Hippocampal formation (tissue), 2 donors: ENCODE results near the gene URM1.
A peak's percentile ranks its signal among the peaks of the same experiment; 100 is the strongest.

ENCODE experiments used
- DNase-seq, 2 donors: peaks; one replicate each; lab custom pipeline; 2025; lab: John Stamatoyannopoulos, UW

The URM1 gene

GRCh38 chr9:128428644-128429512, 57.7 kb downstream of the URM1 start:
- DNase-seq, result no peak

GRCh38 chr9:128429513-128430086, 58.4 kb downstream of the URM1 start:
- no peak for DNase-seq

- no peak for DNase-seq
Observed at GRCh38 chr9:128431207-128431606, 60.0 kb downstream of the URM1 start.

- DNase-seq, result no peak
Observed at GRCh38 chr9:128434340-128434739, 63.2 kb downstream of the URM1 start.

DNA sequence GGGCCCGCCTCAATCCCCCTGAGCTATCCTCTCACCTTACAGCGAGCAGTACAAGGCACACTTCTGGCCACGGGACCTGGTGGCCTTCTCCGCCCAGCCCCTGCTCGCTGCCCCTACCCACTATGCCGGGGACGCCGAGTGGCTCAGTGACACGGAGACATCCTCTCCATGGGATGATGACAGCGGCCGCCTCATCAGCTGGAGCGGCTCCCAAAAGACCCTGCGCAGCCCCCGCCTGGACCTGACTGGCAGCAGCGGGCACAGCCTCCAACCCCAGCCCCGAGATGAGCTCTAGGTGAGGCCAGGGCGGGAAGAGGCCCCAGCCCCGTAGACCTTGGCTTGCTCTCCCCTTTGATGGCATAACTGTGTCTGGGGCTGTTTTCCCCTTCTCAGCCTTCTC, 64.4 kb downstream of the URM1 start:
- DNase-seq, result no peak

DNA sequence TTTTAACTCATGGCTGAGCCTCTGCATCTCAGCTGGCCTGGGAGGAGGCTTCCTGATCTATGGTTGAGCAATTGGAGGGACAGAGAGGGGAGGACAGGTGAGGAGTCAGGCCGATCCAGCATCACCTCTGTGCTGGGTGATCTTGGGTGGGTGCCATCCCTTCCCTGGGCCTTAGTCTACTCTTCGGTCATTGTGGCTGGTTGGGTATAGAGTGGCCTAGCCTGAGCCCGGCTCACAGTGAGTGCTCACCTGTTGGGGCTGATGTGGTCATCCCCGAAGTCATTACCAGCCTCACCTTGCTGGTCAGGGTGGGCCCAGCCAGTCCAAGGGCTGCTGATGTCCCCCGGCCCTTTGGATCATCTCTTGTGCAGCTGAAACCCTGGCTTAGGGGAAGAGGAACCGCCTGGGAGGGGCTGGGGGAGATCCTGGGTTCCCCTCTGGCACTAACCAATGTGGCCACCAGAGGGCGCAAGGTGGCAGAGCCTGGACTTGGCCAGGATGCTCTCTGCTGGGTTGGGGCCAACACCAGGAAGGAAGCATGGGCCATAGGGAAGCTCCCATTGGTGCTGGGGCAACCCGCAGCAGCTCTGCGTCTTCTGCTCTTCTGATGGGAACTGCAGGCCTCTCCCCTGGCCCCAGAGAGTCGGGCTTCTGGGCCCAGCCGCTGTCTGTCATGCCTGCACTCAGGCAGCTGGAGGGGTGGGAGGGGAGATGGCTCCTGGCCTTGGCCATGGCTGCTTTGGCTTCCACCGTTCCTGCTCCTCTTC, 67.4 kb downstream of the URM1 start:
- peak; percentile 11 to 73 for DNase-seq

DNA sequence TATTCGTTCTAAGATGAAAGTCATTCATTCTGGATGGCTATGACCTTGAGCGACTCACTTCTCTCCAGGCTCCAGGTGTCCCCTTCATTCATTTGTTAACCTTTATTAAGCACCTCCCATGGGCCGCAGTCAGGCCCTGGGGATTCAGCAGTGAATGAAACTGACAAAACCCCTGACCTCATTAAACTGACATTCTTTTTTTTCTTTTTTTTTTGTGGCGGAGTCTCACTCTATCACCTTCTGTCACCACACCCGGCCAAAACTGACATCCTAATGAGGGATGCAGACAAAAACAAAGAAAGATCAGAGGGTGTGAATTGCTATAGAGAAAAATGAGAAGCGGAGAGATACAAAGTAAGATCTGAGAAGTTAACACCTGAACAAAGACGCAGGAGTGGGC, 68.1 kb downstream of the URM1 start:
- DNase-seq, result no peak
